Activated T-helper 2 cell treated with anti-CD3 and anti-CD28 coated beads, Interferon-gamma antibody, Interleukin-2, Interleukin-4, amounts not matched to agents 10 μg/mL and 5 μg/mL and 100 μg/mL, durations not matched to agents 14 hours and 24 hours and 36 hours (primary cell): ENCODE data around the gene NINL. TPM values are rescaled to one million over a fixed set of nuclear protein-coding genes. Genes with fewer than 3 reads are reported as not detected.

Experiments used
- DNase-seq: peaks from one replicate; pipeline ENCODE4 v3.0.0; 2021; ENCODE audit warnings: low spot score
- H3K27ac Mint-ChIP-seq: one replicate; pipeline ENCODE4 v1.8.0; 2021; ENCODE audit warnings: mixed read lengths
- H3K27me3 Mint-ChIP-seq: one replicate; pipeline ENCODE4 v1.8.0; 2021; ENCODE audit warnings: low read depth, mixed read lengths
- H3K36me3 Mint-ChIP-seq: one replicate; pipeline ENCODE4 v1.8.0; 2021; ENCODE audit warnings: low read depth, mixed read lengths
- H3K4me1 Mint-ChIP-seq: one replicate; pipeline ENCODE4 v1.8.0; 2021; ENCODE audit warnings: low read depth, mixed read lengths
- H3K4me3 Mint-ChIP-seq: one replicate; pipeline ENCODE4 v1.8.0; 2021; ENCODE audit warnings: low read depth, mild to moderate bottlenecking, moderate library complexity, mixed read lengths
- H3K9me3 Mint-ChIP-seq: one replicate; pipeline ENCODE4 v1.8.0; 2021; ENCODE audit warnings: mixed read lengths
- intact Hi-C: fragments of 100-400 bp; cut with micrococcal nuclease; formaldehyde crosslinking; loops from one replicate; pipeline ENCODE4 v1.15.1; 2023
- total RNA-seq: library from RNA; stranded (reverse); gene quantifications from 2 replicates; pipeline ENCODE4 v1.2.3, GENCODE V29; 2022

NINL gene
- total RNA-seq, 1 donor from 2014 or later = 6.9 TPM

DNA sequence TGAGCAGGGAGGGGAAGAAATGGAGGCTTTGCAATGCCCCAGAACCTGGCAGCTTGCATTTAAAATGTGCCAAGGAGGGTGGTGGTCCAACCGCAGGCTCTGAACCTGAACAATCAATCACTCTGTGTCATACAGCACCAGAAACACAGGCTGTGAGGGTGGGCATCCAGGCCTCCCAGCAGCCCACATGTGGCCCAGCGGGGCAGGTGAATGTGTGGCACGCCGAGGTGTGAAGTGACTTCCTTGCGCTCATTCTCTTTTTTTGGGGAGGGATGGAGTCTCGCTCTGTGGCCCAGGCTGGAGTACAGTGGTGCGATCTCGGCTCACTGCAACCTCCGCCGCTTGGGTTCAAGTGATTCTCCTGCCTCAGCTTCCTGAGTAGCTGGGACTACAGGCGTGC, 97.4 kb downstream of the NINL start:
- Mint-ChIP-seq H3K27me3 (no peaks in the 10 kb centered on the region), H3K36me3 (no peaks in the 10 kb centered on the region), H3K4me3 (no peak overlapping the region), H3K9me3 (no peaks in the 10 kb centered on the region), H3K4me1 (peaks cover 14% of the 10 kb centered on the region), H3K27ac (no peak overlapping the region)
- intact Hi-C loops = no loop called here
- DNase-seq = no peak

DNA sequence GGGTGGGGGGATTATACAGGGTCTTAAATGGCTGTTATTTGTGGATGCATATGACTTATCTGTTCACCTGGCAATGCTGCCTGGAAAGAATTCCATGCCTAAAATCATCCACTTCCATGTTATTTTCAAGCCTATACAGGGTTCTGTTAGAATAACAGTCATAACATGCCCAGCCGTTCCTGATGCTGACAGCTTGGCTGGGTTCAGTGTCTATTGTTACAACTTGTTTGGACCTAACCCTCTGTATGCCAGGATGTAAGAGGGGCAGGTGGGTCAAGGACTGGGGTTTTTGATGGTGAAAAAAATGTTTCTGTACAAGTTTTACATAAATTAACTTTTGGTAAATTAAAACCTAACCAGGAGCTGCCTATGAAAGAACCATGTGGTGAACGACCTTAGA, 98.0 kb downstream of the NINL start:
- Mint-ChIP-seq H3K9me3 (no peaks in the 10 kb centered on the region), H3K27me3 (no peaks in the 10 kb centered on the region), H3K36me3 (no peaks in the 10 kb centered on the region), H3K27ac (no peak overlapping the region), H3K4me3 (no peak overlapping the region), H3K4me1 (peaks cover 14% of the 10 kb centered on the region)
- no peak for DNase-seq
- intact Hi-C loops = no loop called here

DNA sequence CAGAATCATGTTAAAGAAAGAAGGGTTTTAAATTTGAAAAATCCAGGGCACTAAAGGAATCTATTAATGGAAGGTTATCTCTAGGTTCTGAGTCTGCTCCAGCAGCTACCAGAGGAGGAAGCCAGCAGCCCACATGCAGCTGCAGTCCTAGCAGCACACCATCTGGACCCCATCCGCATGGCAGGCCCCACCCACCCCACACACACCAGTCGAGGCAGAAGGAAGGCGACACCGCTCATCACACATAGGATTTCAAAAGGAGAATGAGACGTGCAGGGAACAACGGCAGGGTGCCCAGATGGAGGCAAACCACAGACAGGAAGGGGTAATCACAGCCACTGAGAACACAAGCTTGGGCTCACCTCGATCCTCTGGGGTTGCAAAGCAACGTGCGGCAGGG, 99.0 kb downstream of the NINL start:
- intact Hi-C loops = no loop called here
- Mint-ChIP-seq H3K4me3 (no peak overlapping the region), H3K36me3 (no peaks in the 10 kb centered on the region), H3K27me3 (no peaks in the 10 kb centered on the region), H3K9me3 (no peaks in the 10 kb centered on the region), H3K27ac (no peak overlapping the region), H3K4me1 (peaks cover 14% of the 10 kb centered on the region)
- DNase-seq = no peak

DNA sequence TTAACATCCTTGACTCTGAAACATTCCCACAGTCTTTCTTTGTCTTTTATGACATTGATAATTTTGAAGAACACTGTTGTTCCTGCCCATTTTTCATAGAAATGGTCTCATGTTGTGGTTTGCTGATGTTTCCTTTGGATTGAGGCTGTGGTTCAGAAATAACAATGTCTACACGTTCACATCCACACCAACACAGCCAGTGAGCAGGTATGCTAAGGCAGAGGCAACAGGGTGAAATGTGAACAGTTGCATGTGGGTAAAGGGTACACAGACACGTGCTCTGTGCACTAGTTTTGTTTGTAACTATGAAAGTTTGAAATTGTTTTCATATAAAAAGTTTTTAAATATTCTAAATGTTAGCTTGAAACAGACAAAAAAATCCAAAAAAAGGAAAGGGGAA, 99.5 kb downstream of the NINL start:
- Mint-ChIP-seq H3K27me3 (no peaks in the 10 kb centered on the region), H3K9me3 (no peaks in the 10 kb centered on the region), H3K4me1 (peaks cover 14% of the 10 kb centered on the region), H3K36me3 (no peaks in the 10 kb centered on the region), H3K27ac (no peak overlapping the region), H3K4me3 (no peak overlapping the region)
- intact Hi-C loops = no loop called here
- DNase-seq = no peak

DNA sequence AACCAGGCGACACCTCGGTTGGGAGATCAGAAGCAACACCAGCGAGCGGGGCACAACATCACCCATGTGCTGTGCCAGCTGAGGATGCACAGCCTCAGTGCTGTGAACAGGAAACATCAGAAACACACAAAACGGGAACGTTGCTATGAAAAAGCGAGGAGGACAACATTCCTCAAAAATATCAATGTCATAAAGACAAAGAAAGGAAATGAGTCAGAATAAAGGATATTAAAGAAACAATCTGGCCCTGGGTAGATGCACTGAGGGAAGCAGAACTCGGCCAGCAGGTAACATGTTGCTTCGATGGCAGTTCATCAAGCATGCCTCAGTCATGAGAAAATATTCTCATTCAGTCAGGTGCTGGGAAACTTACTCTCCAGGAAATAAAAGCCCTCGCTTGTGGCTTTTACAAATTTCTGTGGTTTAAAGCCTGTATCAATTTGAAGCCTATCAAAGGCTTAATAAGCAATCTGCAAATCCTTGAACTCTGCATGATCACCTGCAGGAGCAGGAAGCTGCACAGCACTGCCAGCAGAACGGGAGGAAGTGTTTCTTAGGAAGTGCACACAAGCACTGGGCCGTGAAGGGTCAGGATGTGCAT, 100.3 kb downstream of the NINL start:
- no peaks in the 10 kb centered on the region for H3K36me3 Mint-ChIP-seq
- no peaks in the 10 kb centered on the region for H3K9me3 Mint-ChIP-seq
- H3K4me1 Mint-ChIP-seq = peaks cover 14% of the 10 kb centered on the region
- no peaks in the 10 kb centered on the region for H3K27me3 Mint-ChIP-seq
- DNase-seq = no peak
- intact Hi-C loops = no loop called here
- H3K27ac Mint-ChIP-seq = no peak overlapping the region
- no peak overlapping the region for H3K4me3 Mint-ChIP-seq

DNA sequence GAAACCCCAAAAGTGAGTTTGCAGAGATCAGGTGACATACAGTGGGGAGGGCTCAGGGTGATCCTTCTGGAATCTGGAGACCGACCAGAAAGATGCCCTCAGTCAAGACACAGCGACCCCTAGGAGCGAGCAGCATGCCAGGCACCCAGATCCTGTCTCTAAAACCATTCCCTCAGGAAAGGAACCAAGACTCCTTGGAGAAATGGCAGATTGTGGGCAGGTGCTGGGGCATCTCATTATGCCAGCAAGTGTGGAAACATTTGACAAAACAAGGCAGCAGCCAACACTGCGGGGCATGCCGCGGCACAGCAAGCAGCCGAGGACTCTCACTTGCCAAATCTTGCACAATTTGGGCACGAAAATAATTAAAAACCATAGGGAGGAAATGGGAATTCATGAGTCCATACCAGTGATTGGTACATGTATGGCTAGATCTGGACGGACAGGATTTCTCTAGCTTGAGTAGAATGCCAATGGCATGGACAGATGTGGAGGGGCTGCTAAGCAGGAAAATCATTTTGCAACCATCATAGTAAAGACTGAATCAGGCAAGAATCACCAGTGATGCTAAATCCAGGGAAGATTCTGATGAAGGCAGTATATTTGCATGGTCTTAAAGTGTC, 101.0 kb downstream of the NINL start:
- Mint-ChIP-seq H3K36me3 (no peaks in the 10 kb centered on the region), H3K9me3 (no peaks in the 10 kb centered on the region), H3K4me3 (no peak overlapping the region), H3K27me3 (no peaks in the 10 kb centered on the region), H3K4me1 (peaks cover 14% of the 10 kb centered on the region), H3K27ac (no peak overlapping the region)
- no peak for DNase-seq
- intact Hi-C loops = no loop called here

DNA sequence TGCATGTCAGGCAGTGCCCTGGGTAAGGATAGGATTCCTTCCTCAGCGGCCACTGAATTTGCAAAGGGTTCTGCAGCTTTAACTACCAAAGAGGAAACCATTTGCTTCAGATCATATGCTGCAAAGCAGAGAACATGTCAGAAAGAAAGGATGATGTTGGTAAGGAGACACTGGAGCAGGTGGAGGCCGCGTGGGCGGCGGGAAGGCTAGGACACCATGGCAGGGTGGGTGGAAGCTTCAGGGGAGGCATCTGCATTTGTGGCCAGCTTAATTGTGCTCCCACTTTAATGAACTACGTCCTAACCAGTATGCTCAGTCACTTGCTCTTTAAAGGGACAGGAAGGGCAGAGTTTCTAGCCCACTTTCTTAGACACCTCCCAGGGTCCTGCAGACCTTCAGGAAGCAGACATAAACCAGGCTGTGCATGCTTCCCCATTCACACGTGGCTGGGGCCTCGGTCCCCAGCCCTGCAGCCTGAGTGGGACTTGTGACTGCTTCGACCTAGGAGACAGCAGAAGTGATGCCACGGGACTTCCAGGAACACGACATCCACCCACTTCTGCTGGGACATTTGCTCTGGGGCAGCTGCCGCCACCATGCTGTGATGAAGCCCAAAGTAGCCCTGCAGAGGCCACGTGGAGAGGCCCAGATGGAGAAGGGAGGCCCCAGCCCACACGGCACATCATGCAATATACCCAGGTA, 101.7 kb downstream of the NINL start:
- Mint-ChIP-seq H3K36me3 (no peaks in the 10 kb centered on the region), H3K4me1 (peaks cover 14% of the 10 kb centered on the region), H3K27ac (no peak overlapping the region), H3K9me3 (no peaks in the 10 kb centered on the region), H3K27me3 (no peaks in the 10 kb centered on the region), H3K4me3 (no peak overlapping the region)
- intact Hi-C loops = no loop called here
- no peak for DNase-seq

DNA sequence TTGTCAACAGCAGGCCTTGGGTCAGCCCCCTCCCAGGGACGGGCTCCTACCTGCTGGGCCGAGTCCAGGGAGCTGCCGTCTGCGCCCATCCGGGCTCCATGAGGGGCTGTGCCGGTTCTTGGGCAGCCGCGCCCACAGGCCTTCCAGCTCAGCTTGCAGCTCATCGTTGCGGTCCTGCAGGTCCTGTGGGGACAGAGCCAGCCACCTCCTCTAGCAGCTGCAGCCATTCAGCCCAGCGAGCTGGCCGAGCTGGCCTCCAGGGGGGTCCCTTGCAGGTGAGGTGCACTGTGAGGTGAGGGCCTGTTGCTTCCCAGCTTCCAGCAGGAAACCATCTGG, 103.4 kb downstream of the NINL start:
- no peaks in the 10 kb centered on the region for H3K36me3 Mint-ChIP-seq
- H3K27me3 Mint-ChIP-seq = no peaks in the 10 kb centered on the region
- H3K9me3 Mint-ChIP-seq = no peaks in the 10 kb centered on the region
- no peak overlapping the region for H3K27ac Mint-ChIP-seq
- intact Hi-C loops = no loop called here
- no peak overlapping the region for H3K4me3 Mint-ChIP-seq
- DNase-seq = no peak
- peaks cover 14% of the 10 kb centered on the region for H3K4me1 Mint-ChIP-seq

DNA sequence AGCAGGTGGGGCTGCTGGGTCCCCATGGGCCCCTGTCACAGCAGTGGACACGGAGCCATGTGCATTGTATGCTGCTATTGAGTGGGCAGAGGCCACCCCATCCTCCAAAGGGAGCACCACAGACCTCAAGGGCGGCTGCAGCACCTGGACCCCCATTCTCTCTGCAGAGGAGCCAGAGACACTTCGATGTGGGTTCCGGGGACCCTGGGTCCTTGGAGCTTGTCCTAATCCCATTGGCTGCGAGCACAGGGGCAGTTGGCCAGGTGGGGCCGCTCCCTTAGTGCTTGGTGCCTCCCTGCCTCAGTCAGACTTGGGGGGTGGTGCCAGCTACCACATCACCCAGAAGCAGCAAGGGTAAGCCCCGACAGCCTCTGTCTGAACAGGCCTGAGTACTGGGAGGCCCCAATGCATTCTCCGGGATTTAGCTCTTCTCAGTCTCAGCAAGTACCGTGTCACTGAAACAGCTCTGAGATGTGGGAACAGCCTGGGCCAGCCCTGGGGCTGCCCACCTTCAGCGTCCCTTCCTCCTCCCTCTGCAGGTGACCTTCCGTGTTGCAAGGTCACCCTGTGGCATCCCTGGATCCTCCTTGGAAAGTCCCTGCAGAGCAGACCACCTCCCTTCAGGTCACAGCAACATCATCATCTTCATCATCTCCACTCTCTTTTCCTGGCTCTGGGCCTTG, 104.0 kb downstream of the NINL start:
- H3K36me3 Mint-ChIP-seq = no peaks in the 10 kb centered on the region
- H3K4me1 Mint-ChIP-seq = peaks cover 12% of the 10 kb centered on the region
- H3K27ac Mint-ChIP-seq = no peak overlapping the region
- H3K27me3 Mint-ChIP-seq = no peaks in the 10 kb centered on the region
- DNase-seq = no peak
- H3K4me3 Mint-ChIP-seq = no peak overlapping the region
- H3K9me3 Mint-ChIP-seq = no peaks in the 10 kb centered on the region
- intact Hi-C loops = no loop called here

DNA sequence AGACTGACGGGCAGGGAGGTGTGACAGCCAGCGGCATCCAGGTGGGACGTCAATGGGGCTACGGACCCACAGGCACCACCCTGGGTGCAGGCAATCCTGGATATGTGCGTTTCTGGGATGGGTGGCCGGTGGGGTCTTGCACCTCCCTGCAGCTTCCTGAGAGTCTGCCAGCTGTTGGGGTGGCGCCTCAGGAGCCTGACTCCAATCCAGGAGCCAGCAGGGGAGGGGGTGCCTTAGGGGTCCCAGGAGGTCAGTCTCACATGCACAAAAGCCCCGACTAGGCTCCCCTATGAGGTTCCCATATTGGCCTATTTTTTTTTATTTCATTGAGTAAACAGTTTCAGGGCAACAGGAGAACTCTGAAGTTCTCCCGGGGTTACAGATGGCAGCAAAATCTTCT, 104.5 kb downstream of the NINL start:
- no peaks in the 10 kb centered on the region for H3K9me3 Mint-ChIP-seq
- DNase-seq = no peak
- peaks cover 9% of the 10 kb centered on the region for H3K4me1 Mint-ChIP-seq
- no peak overlapping the region for H3K4me3 Mint-ChIP-seq
- no peaks in the 10 kb centered on the region for H3K36me3 Mint-ChIP-seq
- no peaks in the 10 kb centered on the region for H3K27me3 Mint-ChIP-seq
- intact Hi-C loops = no loop called here
- H3K27ac Mint-ChIP-seq = no peak overlapping the region

DNA sequence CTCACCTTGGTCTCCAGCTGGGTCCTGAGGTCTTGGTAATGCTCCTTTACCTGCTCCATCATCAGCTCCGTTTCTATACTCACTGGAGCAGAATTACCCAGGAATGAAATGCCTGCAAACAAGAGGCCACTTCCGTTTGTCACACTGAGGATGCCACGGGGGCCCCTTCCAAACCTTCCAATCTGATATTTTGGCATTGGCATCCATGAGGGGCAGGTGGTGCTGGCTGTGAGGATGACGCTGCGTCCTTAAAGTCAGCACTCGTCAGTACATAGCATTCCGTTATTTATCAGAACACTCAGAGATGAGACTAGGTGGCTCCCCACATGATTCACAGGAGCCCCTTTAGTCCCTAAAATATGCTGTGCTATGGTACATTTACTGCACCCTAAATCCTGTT, 105.2 kb downstream of the NINL start:
- H3K4me3 Mint-ChIP-seq = no peak overlapping the region
- no peaks in the 10 kb centered on the region for H3K9me3 Mint-ChIP-seq
- H3K27me3 Mint-ChIP-seq = no peaks in the 10 kb centered on the region
- no peak overlapping the region for H3K27ac Mint-ChIP-seq
- intact Hi-C loops = no loop called here
- H3K36me3 Mint-ChIP-seq = no peaks in the 10 kb centered on the region
- H3K4me1 Mint-ChIP-seq = peaks cover 7% of the 10 kb centered on the region
- DNase-seq = no peak

DNA sequence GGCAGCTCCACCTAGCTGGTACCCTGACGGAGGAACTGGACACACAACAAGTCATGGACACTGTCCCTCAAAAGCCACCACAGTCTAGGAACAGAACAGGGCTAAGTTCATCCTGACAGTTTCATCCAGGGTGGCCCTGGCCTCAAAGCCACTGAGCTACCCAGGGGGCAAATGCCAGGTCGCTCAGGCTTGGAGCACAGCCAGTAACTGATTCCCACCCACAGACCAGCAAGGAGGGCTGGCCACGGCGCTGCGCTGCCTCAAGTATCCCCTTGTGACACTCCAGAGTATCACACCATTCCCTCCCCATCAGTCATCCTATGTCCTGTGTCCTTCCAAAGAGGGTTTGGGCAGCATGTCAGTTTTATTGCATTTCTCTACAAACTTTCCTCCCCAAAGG, 105.7 kb downstream of the NINL start:
- no peak for DNase-seq
- peaks cover 2% of the 10 kb centered on the region for H3K4me1 Mint-ChIP-seq
- no peaks in the 10 kb centered on the region for H3K36me3 Mint-ChIP-seq
- intact Hi-C loops = no loop called here
- no peaks in the 10 kb centered on the region for H3K27me3 Mint-ChIP-seq
- H3K4me3 Mint-ChIP-seq = no peak overlapping the region
- no peaks in the 10 kb centered on the region for H3K9me3 Mint-ChIP-seq
- no peak overlapping the region for H3K27ac Mint-ChIP-seq

DNA sequence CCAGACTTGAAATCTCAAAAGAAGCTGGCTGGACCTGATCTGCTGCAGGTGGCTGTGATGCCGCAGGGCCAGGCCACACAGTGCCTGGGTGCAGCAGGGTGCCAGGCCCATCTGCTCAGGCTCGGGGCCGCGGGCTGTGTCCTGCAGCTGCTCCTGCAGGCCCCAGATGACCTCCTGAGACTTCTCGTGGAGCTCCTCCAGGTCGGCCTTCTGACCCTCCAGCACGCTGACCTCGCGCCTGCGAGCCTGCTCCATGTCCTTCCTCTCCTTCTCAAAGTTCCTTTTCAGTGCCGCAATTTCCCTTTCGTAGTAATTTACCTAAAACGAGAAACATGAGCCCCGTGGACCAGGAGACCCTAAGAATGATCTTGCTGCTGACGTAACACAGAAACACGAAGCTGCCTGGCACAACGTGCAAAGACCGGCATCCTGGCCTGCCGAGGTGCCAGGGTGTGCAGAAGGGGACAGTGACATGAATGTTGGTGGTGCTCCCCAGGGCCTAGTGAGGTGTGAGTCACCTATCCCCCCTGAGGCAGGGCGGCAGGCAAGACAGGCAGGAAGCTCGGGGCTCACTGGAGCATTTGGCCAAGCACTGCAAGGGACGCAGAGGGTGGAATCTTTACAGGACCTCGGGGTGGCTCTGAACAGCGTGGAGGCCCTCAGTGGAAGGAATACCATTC, 106.3 kb downstream of the NINL start:
- DNase-seq = no peak
- Mint-ChIP-seq H3K36me3 (no peaks in the 10 kb centered on the region), H3K9me3 (no peaks in the 10 kb centered on the region), H3K27ac (no peak overlapping the region), H3K4me1 (no peaks in the 10 kb centered on the region), H3K4me3 (no peak overlapping the region), H3K27me3 (no peaks in the 10 kb centered on the region)
- intact Hi-C loops = no loop called here
